Uterus (tissue), 4 donors: ENCODE measurements around the gene CCDC85B. TPM values are rescaled to one million over a fixed set of nuclear protein-coding genes. Genes with fewer than 3 reads are reported as not detected.

Experiments used
- DNase-seq, 2 donors: peaks; one replicate each; pipeline ENCODE4 v3.0.0-alpha.2; 2019 to 2020
- H3K27ac ChIP-seq, 2 donors: fragments of 200-600 bp; sonication (generic); 1 replicate in 1 of 2; 2 replicates in 1 of 2; pipeline ENCODE4 v1.5.1; 2016 to 2018
- H3K27me3 ChIP-seq, 2 donors: fragments of 200-600 bp; sonication (generic); one replicate each; pipeline ENCODE4 v1.5.1; 2018 to 2019; ENCODE audit warnings: control low read depth in 1 of 2
- H3K36me3 ChIP-seq, 2 donors: fragments of 200-600 bp; sonication (generic); one replicate each; pipeline ENCODE4 v1.5.1; 2019; ENCODE audit warnings: control low read depth in 1 of 2
- H3K4me1 ChIP-seq, 2 donors: fragments of 200-600 bp; sonication (generic); one replicate each; pipeline ENCODE4 v1.5.1; 2018 to 2019; ENCODE audit warnings: control low read depth in 1 of 2
- H3K4me3 ChIP-seq, 2 donors: fragments of 200-600 bp; sonication (generic); 1 replicate in 1 of 2; 2 replicates in 1 of 2; pipeline ENCODE4 v1.5.1; 2018 to 2019; ENCODE audit warnings: mild to moderate bottlenecking in 1 of 2
- H3K9me3 ChIP-seq, 2 donors: fragments of 200-600 bp; sonication (generic); one replicate each; pipeline ENCODE4 v1.5.1; 2019; ENCODE audit warnings: control low read depth in 1 of 2
- CTCF ChIP-seq, 4 experiments: fragments of 200-600 bp in 2 of 4; fragments of 450-650 bp in 2 of 4; sonication (generic) in 2 of 4; IDR thresholded peaks; one replicate each; pipeline ENCODE4 v1.5.1; 2016 to 2019; ENCODE audit warnings: antibody characterized with exemption in 4 of 4, mild to moderate bottlenecking in 2 of 4, moderate library complexity in 1 of 4
- POLR2A ChIP-seq, 2 donors: fragments of 450-650 bp; IDR thresholded peaks; one replicate each; pipeline ENCODE4 v1.6.1; 2016; ENCODE audit warnings: antibody characterized with exemption in 2 of 2, mild to moderate bottlenecking in 1 of 2, moderate library complexity in 1 of 2
- intact Hi-C: fragments of 100-400 bp; cut with DNase I; formaldehyde crosslinking; loops from one replicate; pipeline ENCODE4 v1.15.1; 2023; ENCODE audit warnings: low total_unique reads
- total RNA-seq, 4 donors: library from RNA; depleted of rRNA in 3 of 4; stranded (reverse); fragments of >200 nt in 3 of 4; gene quantifications; one replicate each; pipeline versions ENCODE4 v1.1.0 to v1.2.4, GENCODE V29; 2014 to 2023
- donor health status: DM: yes; HTN: yes; CAD: no.

Gene CCDC85B
- total RNA-seq, 4 donors from 2014 or later = 22.3 to 141 (median 54.5) TPM

- H3K4me1 ChIP-seq = peaks cover 7 to 17% of the 10 kb centered on the region in 2 donors
- no peaks in the 10 kb centered on the region for H3K9me3 ChIP-seq
- peak in 1 of 2 donors; percentile 16 for DNase-seq
- TF ChIP-seq CTCF (IDR thresholded peaks at IDR 0.05) (no peak), POLR2A (IDR thresholded peaks at IDR 0.05) (no peak)
- peaks cover 0 to 17% of the 10 kb centered on the region in 2 donors for H3K27me3 ChIP-seq
- H3K36me3 ChIP-seq = no peaks in the 10 kb centered on the region
- intact Hi-C loops = no loop called here
- H3K4me3 ChIP-seq = no peak overlapping the region
- no peak overlapping the region for H3K27ac ChIP-seq
These were observed 5.8 kb downstream of the CCDC85B start for GRCh38 chr11:65896034-65896999.

GRCh38 chr11:65897020-65897471 is 6.6 kb downstream of the CCDC85B start:
- no peak overlapping the region for H3K4me3 ChIP-seq
- H3K9me3 ChIP-seq = no peaks in the 10 kb centered on the region
- no peak overlapping the region for H3K27ac ChIP-seq
- H3K36me3 ChIP-seq = no peaks in the 10 kb centered on the region
- peaks cover 0 to 17% of the 10 kb centered on the region in 2 donors for H3K27me3 ChIP-seq
- no peak for DNase-seq
- intact Hi-C loops = no loop called here
- H3K4me1 ChIP-seq = peaks cover 7 to 16% of the 10 kb centered on the region in 2 donors
- no peak for TF ChIP-seq POLR2A (IDR thresholded peaks at IDR 0.05)
- TF ChIP-seq CTCF (IDR thresholded peaks at IDR 0.05) = no peak

- Histone ChIP-seq H3K4me3 (peak overlapping the region; percentile 18 to 38), H3K9me3 (no peaks in the 10 kb centered on the region), H3K27me3 (peaks cover 0 to 17% of the 10 kb centered on the region in 2 donors), H3K4me1 (peaks cover 5 to 7% of the 10 kb centered on the region in 2 donors), H3K36me3 (no peaks in the 10 kb centered on the region), H3K27ac (no peak overlapping the region)
- intact Hi-C loops = no loop called here
- TF ChIP-seq POLR2A (IDR thresholded peaks at IDR 0.05) (no peak), CTCF (IDR thresholded peaks at IDR 0.05) (no peak)
- DNase-seq = peak in 1 of 2 donors; percentile 58
These were observed 8.3 kb downstream of the CCDC85B start for GRCh38 chr11:65898656-65899355.

GRCh38 chr11:65899356-65900124 is 9.1 kb downstream of the CCDC85B start:
- peaks cover 5 to 7% of the 10 kb centered on the region in 2 donors for H3K4me1 ChIP-seq
- H3K9me3 ChIP-seq = no peaks in the 10 kb centered on the region
- DNase-seq = peak in 1 of 2 donors; percentile 50
- H3K4me3 ChIP-seq = peak overlapping the region; percentile 18 to 38
- no peak for TF ChIP-seq POLR2A (IDR thresholded peaks at IDR 0.05)
- no peak for TF ChIP-seq CTCF (IDR thresholded peaks at IDR 0.05)
- H3K36me3 ChIP-seq = no peaks in the 10 kb centered on the region
- peaks cover 0 to 17% of the 10 kb centered on the region in 2 donors for H3K27me3 ChIP-seq
- H3K27ac ChIP-seq = peak overlapping the region in 1 of 2 donors; percentile 36
- intact Hi-C loops = no loop called here
